ENCODE data around the gene LTO1.

The LTO1 gene

GRCh38 chr11:69674886-69675714 lies at the start of gene LTO1:
Gene LTO1, minus strand, starts transcription at chr11:69675353. Its CDS starts 114 bp downstream, at chr11:69675239.
- in situ Hi-C loops (cut with HindIII; ENCODE audit: low pct_ligation_motif_present, low pct_unique_long_range_greater_than_20kb, low sequenced_read_pairs), result loop anchor here (25.0 kb wide), 1 partner anchor 563 kb away; no protein-coding TSS in a partner anchor
- peak; percentile 89 for DNase-seq

- no peak for DNase-seq
- in situ Hi-C loops (cut with HindIII; ENCODE audit: low pct_ligation_motif_present, low pct_unique_long_range_greater_than_20kb, low sequenced_read_pairs), result no loop called here
Measured at GRCh38 chr11:69721745-69722144, 46.6 kb upstream of the LTO1 start.

GRCh38 chr11:69721106-69721505 lies 46.0 kb upstream of the LTO1 start:
- DNase-seq, result no peak
- in situ Hi-C loops (cut with HindIII; ENCODE audit: low pct_ligation_motif_present, low pct_unique_long_range_greater_than_20kb, low sequenced_read_pairs), result no loop called here

- DNase-seq, result no peak
- in situ Hi-C loops (cut with HindIII; ENCODE audit: low pct_ligation_motif_present, low pct_unique_long_range_greater_than_20kb, low sequenced_read_pairs), result no loop called here
Measured at GRCh38 chr11:69718912-69719311, 43.8 kb upstream of the LTO1 start.

- in situ Hi-C loops (cut with HindIII; ENCODE audit: low pct_ligation_motif_present, low pct_unique_long_range_greater_than_20kb, low sequenced_read_pairs), result no loop called here
- DNase-seq, result peak; percentile 33
Measured at GRCh38 chr11:69718147-69718546, 43.0 kb upstream of the LTO1 start.

- DNase-seq, result no peak
- in situ Hi-C loops (cut with HindIII; ENCODE audit: low pct_ligation_motif_present, low pct_unique_long_range_greater_than_20kb, low sequenced_read_pairs), result no loop called here
Measured at GRCh38 chr11:69716891-69717747, 42.0 kb upstream of the LTO1 start.

- no peak for DNase-seq
- in situ Hi-C loops (cut with HindIII; ENCODE audit: low pct_ligation_motif_present, low pct_unique_long_range_greater_than_20kb, low sequenced_read_pairs), result no loop called here
Measured at GRCh38 chr11:69716099-69716498, 40.9 kb upstream of the LTO1 start.

- in situ Hi-C loops (cut with HindIII; ENCODE audit: low pct_ligation_motif_present, low pct_unique_long_range_greater_than_20kb, low sequenced_read_pairs), result no loop called here
- no peak for DNase-seq
Measured at GRCh38 chr11:69715446-69715845, 40.3 kb upstream of the LTO1 start.

- DNase-seq, result no peak
- in situ Hi-C loops (cut with HindIII; ENCODE audit: low pct_ligation_motif_present, low pct_unique_long_range_greater_than_20kb, low sequenced_read_pairs), result no loop called here
Measured at GRCh38 chr11:69711822-69712801, 37.0 kb upstream of the LTO1 start.

GRCh38 chr11:69708736-69709401 lies 33.7 kb upstream of the LTO1 start:
- no peak for DNase-seq
- in situ Hi-C loops (cut with HindIII; ENCODE audit: low pct_ligation_motif_present, low pct_unique_long_range_greater_than_20kb, low sequenced_read_pairs), result no loop called here

- no peak for DNase-seq
- in situ Hi-C loops (cut with HindIII; ENCODE audit: low pct_ligation_motif_present, low pct_unique_long_range_greater_than_20kb, low sequenced_read_pairs), result no loop called here
Measured at GRCh38 chr11:69707176-69707575, 32.0 kb upstream of the LTO1 start.

- DNase-seq, result no peak
Measured at GRCh38 chr11:69705901-69706787, 31.0 kb upstream of the LTO1 start.

GRCh38 chr11:69705351-69705811 lies 30.2 kb upstream of the LTO1 start:
- no peak for DNase-seq
- in situ Hi-C loops (cut with HindIII; ENCODE audit: low pct_ligation_motif_present, low pct_unique_long_range_greater_than_20kb, low sequenced_read_pairs), result no loop called here

More at GRCh38 chr11:69705901-69706787, 31.0 kb upstream of the LTO1 start:
- in situ Hi-C loops (cut with HindIII; ENCODE audit: low pct_ligation_motif_present, low pct_unique_long_range_greater_than_20kb, low sequenced_read_pairs), result no loop called here

GRCh38 chr11:69704508-69705253 lies 29.5 kb upstream of the LTO1 start:
- no peak for DNase-seq
- in situ Hi-C loops (cut with HindIII; ENCODE audit: low pct_ligation_motif_present, low pct_unique_long_range_greater_than_20kb, low sequenced_read_pairs), result no loop called here

GRCh38 chr11:69703768-69704507 lies 28.8 kb upstream of the LTO1 start, which contains the start of gene FGF19:
Gene FGF19, minus strand, starts transcription at chr11:69704022. Its CDS starts 146 bp downstream, at chr11:69703876.
- in situ Hi-C loops (cut with HindIII; ENCODE audit: low pct_ligation_motif_present, low pct_unique_long_range_greater_than_20kb, low sequenced_read_pairs), result no loop called here
- DNase-seq, result no peak

GRCh38 chr11:69703453-69703767 lies 28.3 kb upstream of the LTO1 start:
- DNase-seq, result no peak
- in situ Hi-C loops (cut with HindIII; ENCODE audit: low pct_ligation_motif_present, low pct_unique_long_range_greater_than_20kb, low sequenced_read_pairs), result no loop called here
